Measurements from ENCODE around the gene TMEM115. TPM values are rescaled to one million over a fixed set of nuclear protein-coding genes. Genes with fewer than 3 reads are reported as not detected.

The TMEM115 gene
- total RNA-seq, 1 experiment from 2014 or later = 29.4 TPM

DNA sequence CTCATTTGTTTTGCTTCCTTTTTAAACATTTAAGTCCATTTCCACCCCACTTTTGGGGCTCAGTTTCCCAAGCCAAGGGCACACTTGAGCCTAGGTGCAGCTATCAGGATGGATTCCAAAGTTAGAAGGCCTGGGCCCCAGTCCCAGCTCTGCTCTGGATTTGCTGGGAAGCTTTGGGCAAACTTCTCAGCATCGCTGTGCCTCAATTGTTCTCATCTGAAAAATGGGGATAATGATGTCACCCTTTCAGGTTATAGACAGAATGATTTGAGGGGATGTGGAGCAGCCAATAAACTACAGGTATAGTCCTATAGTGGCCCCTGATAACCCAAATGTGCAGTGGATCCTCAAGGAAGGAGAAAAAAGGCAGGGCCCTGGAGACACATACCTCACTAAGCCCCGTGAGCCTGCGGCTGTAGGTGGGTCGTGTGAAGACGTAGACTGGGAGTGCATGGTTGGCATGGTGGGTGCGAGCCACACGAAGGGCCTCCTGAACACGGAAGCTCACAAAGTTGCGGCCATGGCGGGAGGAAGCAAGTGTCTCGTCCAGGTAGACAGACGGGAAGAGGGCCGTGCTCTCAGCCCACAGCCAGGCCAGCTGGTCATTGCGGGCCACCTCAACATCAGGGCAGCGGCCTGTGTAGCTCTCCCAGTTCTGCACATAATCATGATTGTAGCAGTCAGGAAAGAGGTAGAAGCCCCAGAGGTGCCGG lies 40.0 kb downstream of the TMEM115 start:
- intact Hi-C loops (cut with micrococcal nuclease; ENCODE audit: unreplicated experiment) = no loop called here
- peak overlapping the region; percentile 74 for H3K4me3 Mint-ChIP-seq (ENCODE audit: low read depth, unreplicated experiment)
- H3K27me3 Mint-ChIP-seq (ENCODE audit: unreplicated experiment) = no peaks in the 10 kb centered on the region
- BruUV-seq (replicated peaks) = no TSS peak
- no peak overlapping the region for H3K27ac Mint-ChIP-seq (ENCODE audit: unreplicated experiment)
- peaks cover 23% of the 10 kb centered on the region for H3K4me1 Mint-ChIP-seq (ENCODE audit: low read depth, unreplicated experiment)
- DNase-seq = no peak
- no peaks in the 10 kb centered on the region for H3K9me3 Mint-ChIP-seq (ENCODE audit: low read depth, unreplicated experiment)
- TF ChIP-seq, protein P1, sequence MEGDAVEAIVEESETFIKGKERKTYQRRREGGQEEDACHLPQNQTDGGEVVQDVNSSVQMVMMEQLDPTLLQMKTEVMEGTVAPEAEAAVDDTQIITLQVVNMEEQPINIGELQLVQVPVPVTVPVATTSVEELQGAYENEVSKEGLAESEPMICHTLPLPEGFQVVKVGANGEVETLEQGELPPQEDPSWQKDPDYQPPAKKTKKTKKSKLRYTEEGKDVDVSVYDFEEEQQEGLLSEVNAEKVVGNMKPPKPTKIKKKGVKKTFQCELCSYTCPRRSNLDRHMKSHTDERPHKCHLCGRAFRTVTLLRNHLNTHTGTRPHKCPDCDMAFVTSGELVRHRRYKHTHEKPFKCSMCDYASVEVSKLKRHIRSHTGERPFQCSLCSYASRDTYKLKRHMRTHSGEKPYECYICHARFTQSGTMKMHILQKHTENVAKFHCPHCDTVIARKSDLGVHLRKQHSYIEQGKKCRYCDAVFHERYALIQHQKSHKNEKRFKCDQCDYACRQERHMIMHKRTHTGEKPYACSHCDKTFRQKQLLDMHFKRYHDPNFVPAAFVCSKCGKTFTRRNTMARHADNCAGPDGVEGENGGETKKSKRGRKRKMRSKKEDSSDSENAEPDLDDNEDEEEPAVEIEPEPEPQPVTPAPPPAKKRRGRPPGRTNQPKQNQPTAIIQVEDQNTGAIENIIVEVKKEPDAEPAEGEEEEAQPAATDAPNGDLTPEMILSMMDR (IDR thresholded peaks at IDR 0.05; ENCODE audit: unreplicated experiment) = no peak
- H3K36me3 Mint-ChIP-seq (ENCODE audit: insufficient read depth, unreplicated experiment) = peaks cover 41% of the 10 kb centered on the region
- CTCF ChIA-PET = interaction anchor here (0.6 to 0.8 kb wide), 2 partner anchors 20 to 1275 kb away, joined by 3 to 6 read pairs; partner anchors contain the start of genes HYAL3 and NAA80

DNA sequence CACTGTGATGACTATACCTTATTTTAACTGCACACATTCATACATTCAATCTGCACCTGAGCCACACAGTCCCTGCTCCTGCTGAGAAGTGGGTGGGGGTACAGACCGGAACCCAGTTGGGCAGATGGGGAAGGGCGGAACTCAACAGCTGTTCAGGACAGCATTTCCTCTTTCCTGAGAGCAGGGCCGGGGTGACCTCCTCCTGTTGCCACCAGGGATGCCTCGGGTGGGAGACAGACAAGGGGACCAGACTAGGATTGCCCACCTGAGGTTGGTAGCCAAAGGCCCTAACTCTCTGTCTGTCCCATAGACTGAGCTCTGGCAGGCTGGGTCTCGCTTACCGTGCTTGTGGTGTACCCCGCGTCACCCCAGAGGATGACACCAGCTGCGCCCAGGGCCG lies 40.7 kb downstream of the TMEM115 start:
- H3K4me1 Mint-ChIP-seq (ENCODE audit: low read depth, unreplicated experiment) = peaks cover 28% of the 10 kb centered on the region
- no peaks in the 10 kb centered on the region for H3K9me3 Mint-ChIP-seq (ENCODE audit: low read depth, unreplicated experiment)
- H3K36me3 Mint-ChIP-seq (ENCODE audit: insufficient read depth, unreplicated experiment) = peaks cover 39% of the 10 kb centered on the region
- intact Hi-C loops (cut with micrococcal nuclease; ENCODE audit: unreplicated experiment) = no loop called here
- TF ChIP-seq, protein P1 (IDR thresholded peaks at IDR 0.05; ENCODE audit: unreplicated experiment) = no peak
- H3K27me3 Mint-ChIP-seq (ENCODE audit: unreplicated experiment) = no peaks in the 10 kb centered on the region
- no TSS peak for BruUV-seq (replicated peaks)
- CTCF ChIA-PET = interaction anchor here (0.6 to 0.8 kb wide), 2 partner anchors 19 to 1276 kb away, joined by 3 to 6 read pairs; partner anchors contain the start of genes HYAL3 and NAA80
- no peak overlapping the region for H3K27ac Mint-ChIP-seq (ENCODE audit: unreplicated experiment)
- H3K4me3 Mint-ChIP-seq (ENCODE audit: low read depth, unreplicated experiment) = no peak overlapping the region
- no peak for DNase-seq

DNA sequence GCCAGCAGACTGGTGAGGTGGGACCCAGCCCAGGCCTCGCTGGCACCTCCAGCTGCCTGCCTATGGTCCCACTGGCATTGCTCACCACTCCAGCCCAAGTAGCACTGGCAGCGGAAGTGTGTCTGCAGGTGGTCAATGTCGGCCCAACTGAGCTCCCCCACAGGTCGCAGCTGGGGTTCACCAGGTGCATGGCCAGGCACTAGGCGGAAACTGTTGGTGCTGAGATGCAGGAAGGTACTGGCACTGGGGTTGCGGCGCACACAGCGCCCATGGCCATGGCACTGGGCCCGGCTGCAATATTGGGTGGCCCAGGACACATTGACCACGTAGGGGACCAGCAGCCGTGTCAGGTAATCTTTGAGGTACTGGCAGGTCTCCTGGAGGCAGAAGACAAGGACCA lies 41.2 kb downstream of the TMEM115 start:
- no peak overlapping the region for H3K27ac Mint-ChIP-seq (ENCODE audit: unreplicated experiment)
- no peak overlapping the region for H3K4me3 Mint-ChIP-seq (ENCODE audit: low read depth, unreplicated experiment)
- BruUV-seq (replicated peaks) = no TSS peak
- TF ChIP-seq, protein P1 (IDR thresholded peaks at IDR 0.05; ENCODE audit: unreplicated experiment) = no peak
- CTCF ChIA-PET = no interaction called here
- no peaks in the 10 kb centered on the region for H3K27me3 Mint-ChIP-seq (ENCODE audit: unreplicated experiment)
- no peak for DNase-seq
- H3K9me3 Mint-ChIP-seq (ENCODE audit: low read depth, unreplicated experiment) = no peaks in the 10 kb centered on the region
- intact Hi-C loops (cut with micrococcal nuclease; ENCODE audit: unreplicated experiment) = no loop called here
- H3K4me1 Mint-ChIP-seq (ENCODE audit: low read depth, unreplicated experiment) = peaks cover 28% of the 10 kb centered on the region
- H3K36me3 Mint-ChIP-seq (ENCODE audit: insufficient read depth, unreplicated experiment) = peaks cover 36% of the 10 kb centered on the region

DNA sequence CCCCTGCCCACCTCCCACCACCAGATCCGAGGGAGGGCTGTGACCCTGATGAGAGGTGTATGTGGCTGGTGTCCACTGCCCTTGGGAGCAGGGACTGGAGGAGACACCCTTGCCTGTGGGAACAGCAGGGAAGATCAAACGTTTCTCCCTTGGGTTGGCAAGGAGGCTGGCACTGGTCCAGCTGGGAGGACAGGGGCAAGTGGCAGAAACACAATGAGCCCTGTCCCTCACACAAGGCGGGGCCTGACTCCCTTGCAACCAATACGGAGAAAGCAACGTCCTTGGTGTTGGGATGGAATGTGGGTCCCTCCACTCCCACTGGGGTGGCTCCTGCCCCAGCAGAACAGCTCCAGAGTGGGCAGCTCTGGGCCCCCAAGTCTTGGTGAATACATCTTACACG lies 42.0 kb downstream of the TMEM115 start:
- H3K36me3 Mint-ChIP-seq (ENCODE audit: insufficient read depth, unreplicated experiment) = peaks cover 36% of the 10 kb centered on the region
- peaks cover 28% of the 10 kb centered on the region for H3K4me1 Mint-ChIP-seq (ENCODE audit: low read depth, unreplicated experiment)
- intact Hi-C loops (cut with micrococcal nuclease; ENCODE audit: unreplicated experiment) = no loop called here
- H3K9me3 Mint-ChIP-seq (ENCODE audit: low read depth, unreplicated experiment) = no peaks in the 10 kb centered on the region
- CTCF ChIA-PET = interaction anchor here (0.6 to 1.0 kb wide), 6 partner anchors 13 to 73 kb away, joined by 3 to 6 read pairs (median 4); partner anchors contain the start of genes HYAL1, HYAL3 and NAA80
- BruUV-seq (replicated peaks) = TSS peak; percentile 73
- H3K4me3 Mint-ChIP-seq (ENCODE audit: low read depth, unreplicated experiment) = peak overlapping the region; percentile 56
- no peaks in the 10 kb centered on the region for H3K27me3 Mint-ChIP-seq (ENCODE audit: unreplicated experiment)
- peak overlapping the region; percentile 89 for H3K27ac Mint-ChIP-seq (ENCODE audit: unreplicated experiment)
- peak; percentile 74 for DNase-seq
- TF ChIP-seq, protein P1 (IDR thresholded peaks at IDR 0.05; ENCODE audit: unreplicated experiment) = no peak
